NCI-H2107 treated with DMSO at 0.1 percent for 48 hours (cell line): ENCODE results near the gene PSG3.
"Not testable (repeated sequence)": the region's sequence is repeated elsewhere in the genome, so short reads cannot be mapped to it uniquely, and the experiment has no call there.

Source experiments
- DNase-seq: peaks from one replicate; lab custom pipeline; 2025; ENCODE audit not compliant: unreplicated experiment; lab: John Stamatoyannopoulos, UW

PSG3 gene

GRCh38 chr19:42740381-42740780 lies at the start of gene PSG3:
Gene PSG3, minus strand, starts transcription at chr19:42740481. Its CDS starts 97 bp downstream, at chr19:42740384.
- not testable (repeated sequence) for DNase-seq

DNA sequence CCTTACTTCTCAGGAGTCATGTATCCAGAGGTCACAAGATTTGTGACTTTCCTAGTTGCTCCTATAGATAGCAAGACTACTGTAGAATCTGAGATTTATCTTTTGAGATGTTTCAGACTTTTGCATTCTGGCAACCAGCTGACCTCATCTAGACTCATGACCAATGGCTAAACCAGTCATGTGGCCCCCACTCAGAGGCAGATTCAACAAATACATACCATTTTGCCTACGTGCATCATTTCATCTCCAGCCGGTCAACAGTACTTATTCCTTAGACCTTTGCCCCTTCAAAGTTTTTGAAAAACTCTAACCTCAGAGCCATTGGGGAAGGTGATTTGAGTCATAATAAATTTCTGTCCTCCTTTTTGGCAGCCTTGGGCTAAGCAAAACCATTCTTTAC lies 48.5 kb upstream of the PSG3 start:
- DNase-seq = not testable (repeated sequence)

DNA sequence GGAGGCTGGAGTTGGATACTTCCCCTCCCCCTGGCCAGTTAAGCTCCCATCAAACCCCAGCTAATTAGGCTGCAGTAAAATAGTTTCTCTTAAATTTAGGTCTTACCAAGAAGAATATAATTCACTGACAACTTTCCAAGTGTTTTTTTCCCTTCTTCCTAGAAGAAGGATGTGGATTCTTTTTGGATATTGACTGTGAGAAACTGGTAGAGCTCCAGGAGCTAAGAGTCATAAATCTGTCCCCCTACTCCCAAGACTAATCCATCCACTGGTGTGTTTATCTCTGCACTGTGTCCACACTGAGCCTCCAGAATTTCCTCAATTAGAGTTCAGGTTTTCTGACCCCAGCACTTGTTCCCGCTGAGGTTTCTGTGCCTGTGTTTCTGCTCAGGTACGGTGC lies 47.5 kb upstream of the PSG3 start:
- not testable (repeated sequence) for DNase-seq

DNA sequence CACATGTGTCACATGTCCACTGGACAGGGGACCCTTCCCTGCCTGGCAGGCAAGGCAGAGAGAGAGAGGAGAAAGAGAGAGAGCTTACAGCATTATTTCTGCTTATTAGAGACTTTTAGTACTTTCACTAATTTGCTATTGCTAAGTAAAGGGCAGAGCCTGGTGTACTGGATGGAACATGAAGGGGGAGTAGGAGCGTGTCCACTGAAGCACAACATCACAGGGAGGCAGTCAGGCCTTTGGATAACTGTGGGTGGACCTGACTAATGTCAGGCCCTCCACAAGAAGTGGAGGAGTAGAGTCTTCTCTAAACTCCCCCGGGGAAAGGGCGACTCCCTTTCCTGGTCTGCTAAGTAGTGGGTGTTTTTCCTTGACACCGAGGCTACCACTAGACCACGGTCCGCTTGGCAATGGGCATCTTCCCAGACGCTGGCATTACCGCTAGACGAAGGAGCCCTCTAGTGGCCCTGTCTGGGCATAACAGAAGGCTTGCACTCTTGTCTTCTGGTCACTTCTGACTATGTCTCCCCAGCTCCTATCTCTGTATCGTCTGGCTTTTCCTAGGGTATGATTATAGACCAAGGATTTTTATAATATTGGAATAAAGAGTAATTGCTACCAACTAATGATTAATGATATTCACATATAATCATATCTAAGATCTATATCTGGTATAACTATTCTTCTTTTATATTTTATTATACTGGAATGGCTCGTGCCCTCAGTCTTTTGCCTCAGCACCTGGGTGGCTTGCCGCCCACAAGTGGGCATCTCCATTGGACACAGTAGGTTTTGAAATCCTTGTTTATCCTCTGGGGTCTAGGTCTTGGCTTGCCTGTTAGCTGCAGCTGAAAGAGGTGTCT lies 36.7 kb upstream of the PSG3 start:
- DNase-seq = peak; percentile 6

- not testable (repeated sequence) for DNase-seq
These were observed 34.4 kb upstream of the PSG3 start for GRCh38 chr19:42774510-42775158.

GRCh38 chr19:42767319-42767718 lies 27.0 kb upstream of the PSG3 start:
- DNase-seq = not testable (repeated sequence)

- DNase-seq = not testable (repeated sequence)
These were observed 26.6 kb upstream of the PSG3 start for GRCh38 chr19:42766871-42767270.

- no peak for DNase-seq
These were observed 24.6 kb upstream of the PSG3 start for GRCh38 chr19:42764836-42765235.

- no peak for DNase-seq
These were observed 22.5 kb upstream of the PSG3 start for GRCh38 chr19:42762789-42763188.

GRCh38 chr19:42761924-42762295 lies 21.6 kb upstream of the PSG3 start:
- DNase-seq = not testable (repeated sequence)

DNA sequence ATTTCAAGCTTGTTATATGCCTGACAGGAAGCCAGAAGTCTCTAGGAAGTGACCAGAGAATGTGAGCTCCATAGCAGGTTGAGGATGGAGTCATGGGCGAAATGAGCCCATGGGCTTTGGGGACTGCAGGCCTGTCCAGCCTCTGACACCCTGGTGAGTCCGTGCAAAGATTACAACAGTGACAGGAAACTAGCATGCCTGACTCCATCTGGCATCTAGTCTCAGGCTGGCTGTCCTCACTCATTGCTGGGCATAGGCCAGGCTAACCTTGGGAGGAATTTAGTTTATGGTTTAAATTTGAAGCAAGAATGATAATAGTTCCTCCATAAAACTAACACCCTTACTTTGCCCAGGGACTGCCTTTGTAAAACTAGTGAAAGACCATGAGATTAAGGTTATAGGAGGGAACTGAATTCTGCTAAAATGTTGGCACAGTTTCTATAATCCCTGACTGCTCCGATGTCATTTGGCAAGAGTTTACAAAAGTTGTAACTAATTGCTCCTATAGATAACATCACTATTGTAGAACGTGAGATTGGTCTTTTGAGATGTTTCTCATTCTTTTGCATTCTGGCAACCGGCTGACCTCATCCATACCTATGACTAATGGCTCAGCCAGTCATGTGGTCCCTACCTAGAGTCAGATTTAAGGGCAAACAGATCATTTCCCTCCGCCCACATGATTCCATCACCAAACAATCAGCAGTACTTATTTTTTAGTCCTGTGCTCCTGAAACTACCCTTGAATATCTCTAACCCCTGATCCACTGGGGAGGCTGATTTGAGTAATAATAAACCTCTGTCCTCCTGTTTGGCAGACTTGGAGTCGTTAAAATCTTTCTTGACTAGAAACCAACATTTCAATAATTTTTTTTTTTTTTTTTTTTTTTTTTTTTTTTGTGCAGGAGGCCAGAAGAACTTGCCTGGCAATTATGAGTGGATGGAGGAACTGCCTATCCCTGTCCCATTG lies 21.0 kb upstream of the PSG3 start:
- not testable (repeated sequence) for DNase-seq

GRCh38 chr19:42758667-42759066 lies 18.4 kb upstream of the PSG3 start:
- not testable (repeated sequence) for DNase-seq

DNA sequence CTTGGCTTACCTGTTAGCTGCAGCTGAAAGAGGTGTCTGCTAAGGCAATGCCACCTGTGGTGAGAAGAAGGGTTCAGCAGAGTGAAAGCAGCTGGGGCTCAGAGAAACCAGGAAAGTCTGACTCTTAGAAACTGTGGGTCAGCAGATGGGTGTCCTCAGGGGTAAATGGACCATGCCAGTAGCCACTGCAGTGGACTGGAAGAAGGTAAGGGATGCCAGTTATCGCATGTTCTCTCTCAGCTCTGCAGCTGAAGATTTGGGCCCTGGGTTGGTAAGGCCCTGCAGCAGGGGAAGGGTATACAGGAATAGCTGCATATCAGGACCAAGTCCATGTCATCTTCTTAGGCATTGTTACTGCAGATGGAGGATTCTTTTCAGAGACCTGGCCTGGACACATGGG lies 12.0 kb upstream of the PSG3 start:
- DNase-seq = not testable (repeated sequence)

- not testable (repeated sequence) for DNase-seq
These were observed 1.7 kb upstream of the PSG3 start for GRCh38 chr19:42741726-42742607.

- DNase-seq = not testable (repeated sequence)
These were observed 2.7 kb downstream of the PSG3 start for GRCh38 chr19:42737581-42738011.

GRCh38 chr19:42728341-42728740 lies 11.9 kb downstream of the PSG3 start:
- DNase-seq = not testable (repeated sequence)

DNA sequence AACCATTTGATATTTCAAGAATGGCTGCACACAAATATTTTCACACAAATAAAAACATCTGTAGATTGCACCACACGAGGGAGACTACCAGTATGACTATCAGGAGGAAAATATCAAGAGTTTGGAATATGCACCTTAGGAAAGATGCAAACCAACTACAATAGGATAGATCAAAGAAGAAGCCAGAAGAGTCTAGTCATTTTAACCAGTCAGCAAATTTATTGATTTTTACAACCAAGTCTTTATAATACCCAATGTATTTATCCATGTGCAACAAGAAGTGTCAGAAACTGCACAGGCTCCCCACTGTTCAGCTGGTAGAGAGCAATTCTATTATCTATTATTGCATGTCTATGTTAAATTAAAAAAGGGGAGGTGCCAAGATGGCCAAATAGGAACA lies 26.3 kb downstream of the PSG3 start:
- not testable (repeated sequence) for DNase-seq

- not testable (repeated sequence) for DNase-seq
These were observed 27.5 kb downstream of the PSG3 start for GRCh38 chr19:42712753-42713152.

- DNase-seq = not testable (repeated sequence)
These were observed 29.3 kb downstream of the PSG3 start for GRCh38 chr19:42710986-42711385.

- no peak for DNase-seq
These were observed 42.4 kb downstream of the PSG3 start for GRCh38 chr19:42697884-42698283.
